WTC11 (cell line): ENCODE measurements around the gene TRAF2.

Source experiments
- CREB1 ChIP-seq: sonication (generic); formaldehyde crosslinking; IDR thresholded peaks from 2 replicates; pipeline ENCODE4 v1.8.0; 2023; ENCODE audit warnings: mild to moderate bottlenecking, missing genetic modification reagents
- MAX ChIP-seq: sonication (generic); formaldehyde crosslinking; IDR thresholded peaks from 2 replicates; pipeline ENCODE4 v1.8.0; 2022; ENCODE audit warnings: mild to moderate bottlenecking, missing genetic modification reagents
- SP1 ChIP-seq: sonication (generic); formaldehyde crosslinking; conservative IDR thresholded peaks from 2 replicates; pipeline ENCODE4 v1.8.1; 2022; ENCODE audit warnings: missing genetic modification reagents
- TF ChIP-seq, protein P1 (sequence below): fragments of 200-600 bp; IDR thresholded peaks from 2 replicates; pipeline ENCODE4 v1.8.0; 2022; ENCODE audit warnings: antibody characterized with exemption
- TF ChIP-seq, protein P2 (sequence below): sonication (generic); formaldehyde crosslinking; IDR thresholded peaks from 2 replicates; pipeline ENCODE4 v1.8.1; 2023; ENCODE audit warnings: mild to moderate bottlenecking, missing genetic modification reagents, borderline replicate concordance

- TF ChIP-seq, protein P1, sequence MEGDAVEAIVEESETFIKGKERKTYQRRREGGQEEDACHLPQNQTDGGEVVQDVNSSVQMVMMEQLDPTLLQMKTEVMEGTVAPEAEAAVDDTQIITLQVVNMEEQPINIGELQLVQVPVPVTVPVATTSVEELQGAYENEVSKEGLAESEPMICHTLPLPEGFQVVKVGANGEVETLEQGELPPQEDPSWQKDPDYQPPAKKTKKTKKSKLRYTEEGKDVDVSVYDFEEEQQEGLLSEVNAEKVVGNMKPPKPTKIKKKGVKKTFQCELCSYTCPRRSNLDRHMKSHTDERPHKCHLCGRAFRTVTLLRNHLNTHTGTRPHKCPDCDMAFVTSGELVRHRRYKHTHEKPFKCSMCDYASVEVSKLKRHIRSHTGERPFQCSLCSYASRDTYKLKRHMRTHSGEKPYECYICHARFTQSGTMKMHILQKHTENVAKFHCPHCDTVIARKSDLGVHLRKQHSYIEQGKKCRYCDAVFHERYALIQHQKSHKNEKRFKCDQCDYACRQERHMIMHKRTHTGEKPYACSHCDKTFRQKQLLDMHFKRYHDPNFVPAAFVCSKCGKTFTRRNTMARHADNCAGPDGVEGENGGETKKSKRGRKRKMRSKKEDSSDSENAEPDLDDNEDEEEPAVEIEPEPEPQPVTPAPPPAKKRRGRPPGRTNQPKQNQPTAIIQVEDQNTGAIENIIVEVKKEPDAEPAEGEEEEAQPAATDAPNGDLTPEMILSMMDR: no peak
- TF ChIP-seq CREB1 (CRISPR knock-in tag): no peak
- no peak for TF ChIP-seq SP1
- TF ChIP-seq, protein P2, sequence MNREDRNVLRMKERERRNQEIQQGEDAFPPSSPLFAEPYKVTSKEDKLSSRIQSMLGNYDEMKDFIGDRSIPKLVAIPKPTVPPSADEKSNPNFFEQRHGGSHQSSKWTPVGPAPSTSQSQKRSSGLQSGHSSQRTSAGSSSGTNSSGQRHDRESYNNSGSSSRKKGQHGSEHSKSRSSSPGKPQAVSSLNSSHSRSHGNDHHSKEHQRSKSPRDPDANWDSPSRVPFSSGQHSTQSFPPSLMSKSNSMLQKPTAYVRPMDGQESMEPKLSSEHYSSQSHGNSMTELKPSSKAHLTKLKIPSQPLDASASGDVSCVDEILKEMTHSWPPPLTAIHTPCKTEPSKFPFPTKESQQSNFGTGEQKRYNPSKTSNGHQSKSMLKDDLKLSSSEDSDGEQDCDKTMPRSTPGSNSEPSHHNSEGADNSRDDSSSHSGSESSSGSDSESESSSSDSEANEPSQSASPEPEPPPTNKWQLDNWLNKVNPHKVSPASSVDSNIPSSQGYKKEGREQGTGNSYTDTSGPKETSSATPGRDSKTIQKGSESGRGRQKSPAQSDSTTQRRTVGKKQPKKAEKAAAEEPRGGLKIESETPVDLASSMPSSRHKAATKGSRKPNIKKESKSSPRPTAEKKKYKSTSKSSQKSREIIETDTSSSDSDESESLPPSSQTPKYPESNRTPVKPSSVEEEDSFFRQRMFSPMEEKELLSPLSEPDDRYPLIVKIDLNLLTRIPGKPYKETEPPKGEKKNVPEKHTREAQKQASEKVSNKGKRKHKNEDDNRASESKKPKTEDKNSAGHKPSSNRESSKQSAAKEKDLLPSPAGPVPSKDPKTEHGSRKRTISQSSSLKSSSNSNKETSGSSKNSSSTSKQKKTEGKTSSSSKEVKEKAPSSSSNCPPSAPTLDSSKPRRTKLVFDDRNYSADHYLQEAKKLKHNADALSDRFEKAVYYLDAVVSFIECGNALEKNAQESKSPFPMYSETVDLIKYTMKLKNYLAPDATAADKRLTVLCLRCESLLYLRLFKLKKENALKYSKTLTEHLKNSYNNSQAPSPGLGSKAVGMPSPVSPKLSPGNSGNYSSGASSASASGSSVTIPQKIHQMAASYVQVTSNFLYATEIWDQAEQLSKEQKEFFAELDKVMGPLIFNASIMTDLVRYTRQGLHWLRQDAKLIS (CRISPR knock-in tag): no peak
- TF ChIP-seq MAX (CRISPR knock-in tag): no peak
Measured at GRCh38 chr9:136942112-136942880, 56.0 kb downstream of the TRAF2 start.
